HepG2 (cell line): ENCODE measurements around the gene KXD1. TPM values are rescaled to one million over a fixed set of nuclear protein-coding genes. Genes with fewer than 3 reads are reported as not detected.

ENCODE experiments used
- CC2D1A ChIP-seq: sonication (generic); formaldehyde crosslinking; IDR thresholded peaks from 2 replicates; pipeline ENCODE4 v1.8.1; 2023; ENCODE audit warnings: mild to moderate bottlenecking, missing genetic modification reagents
- CCDC6 ChIP-seq: sonication (generic); formaldehyde crosslinking; IDR thresholded peaks from 2 replicates; pipeline ENCODE4 v1.8.1; 2022; ENCODE audit warnings: mild to moderate bottlenecking, missing genetic modification reagents, moderate library complexity
- ELF3 ChIP-seq: IDR thresholded peaks from 2 replicates; pipeline ENCODE4 v1.6.1; 2016; ENCODE audit warnings: missing genetic modification reagents, missing compliant biosample characterization
- GZF1 ChIP-seq: sonication (generic); formaldehyde crosslinking; IDR thresholded peaks from 2 replicates; pipeline ENCODE4 v1.5.1; 2020; ENCODE audit warnings: mild to moderate bottlenecking, missing genetic modification reagents
- HDAC2 ChIP-seq: sonication (generic); formaldehyde crosslinking; IDR thresholded peaks from 2 replicates; pipeline ENCODE4 v1.4.0; 2020; ENCODE audit warnings: missing genetic modification reagents
- KAT2B ChIP-seq: fragments of 150-350 bp; IDR thresholded peaks from 2 replicates; pipeline ENCODE4 v1.6.1; 2014; ENCODE audit warnings: low read depth, low read length, borderline replicate concordance
- MAZ ChIP-seq, 2 experiments: sonication (generic) in 1 of 2; formaldehyde crosslinking in 1 of 2; IDR thresholded peaks; 2 replicates each; pipeline versions ENCODE4 v1.5.0 to v1.6.1; 2012 to 2020; ENCODE audit warnings: low read depth in 2 of 2, mild to moderate bottlenecking in 2 of 2, borderline replicate concordance in 1 of 2, improper control_type of control experiment in 1 of 2, low read length in 1 of 2, missing genetic modification reagents in 1 of 2, moderate library complexity in 1 of 2
- NR2C2 ChIP-seq: sonication (generic); formaldehyde crosslinking; IDR thresholded peaks from 2 replicates; pipeline ENCODE4 v1.4.0; 2020; ENCODE audit warnings: missing genetic modification reagents, mild to moderate bottlenecking, moderate library complexity, borderline replicate concordance
- PLRG1 ChIP-seq: fragments of 450-650 bp; conservative IDR thresholded peaks from 2 replicates; pipeline ENCODE4 v1.6.1; 2016
- RARG ChIP-seq: sonication (generic); formaldehyde crosslinking; IDR thresholded peaks from 2 replicates; pipeline ENCODE4 v1.4.0; 2020; ENCODE audit warnings: low read depth, mild to moderate bottlenecking, missing genetic modification reagents
- RNF2 ChIP-seq: fragments of 450-650 bp; conservative IDR thresholded peaks from 2 replicates; pipeline ENCODE4 v1.6.1; 2016; ENCODE audit warnings: low read depth
- RXRA ChIP-seq: sonication (generic); formaldehyde crosslinking; IDR thresholded peaks from 2 replicates; pipeline ENCODE4 v1.5.1; 2020; ENCODE audit warnings: missing genetic modification reagents
- SMAD9 ChIP-seq: sonication (generic); formaldehyde crosslinking; IDR thresholded peaks from 2 replicates; pipeline ENCODE4 v1.5.1; 2020; ENCODE audit warnings: mild to moderate bottlenecking, missing genetic modification reagents
- TOPORS ChIP-seq: sonication (generic); formaldehyde crosslinking; IDR thresholded peaks from 2 replicates; pipeline ENCODE4 v1.8.0; 2023; ENCODE audit warnings: mild to moderate bottlenecking, missing genetic modification reagents
- ZFP1 ChIP-seq: IDR thresholded peaks from 2 replicates; pipeline ENCODE4 v1.6.1; 2016
- ZFP41 ChIP-seq: sonication (generic); formaldehyde crosslinking; IDR thresholded peaks from 2 replicates; pipeline ENCODE4 v1.4.0; 2020; ENCODE audit warnings: mild to moderate bottlenecking, missing genetic modification reagents, borderline replicate concordance
- ZFP62 ChIP-seq: sonication (generic); formaldehyde crosslinking; IDR thresholded peaks from 2 replicates; pipeline ENCODE4 v1.4.0; 2020; ENCODE audit warnings: missing genetic modification reagents
- ZFP82 ChIP-seq: sonication (generic); formaldehyde crosslinking; IDR thresholded peaks from 2 replicates; pipeline ENCODE4 v1.5.1; 2020; ENCODE audit warnings: mild to moderate bottlenecking, missing genetic modification reagents, borderline replicate concordance
- ZNF138 ChIP-seq: sonication (generic); formaldehyde crosslinking; IDR thresholded peaks from 2 replicates; pipeline ENCODE4 v1.5.0; 2020; ENCODE audit warnings: mild to moderate bottlenecking, low read depth, missing genetic modification reagents
- ZNF343 ChIP-seq: sonication (generic); formaldehyde crosslinking; IDR thresholded peaks from 2 replicates; pipeline ENCODE4 v1.4.0; 2020; ENCODE audit warnings: mild to moderate bottlenecking, missing genetic modification reagents
- ZNF512 ChIP-seq: sonication (generic); formaldehyde crosslinking; IDR thresholded peaks from 2 replicates; pipeline ENCODE4 v1.4.0; 2020; ENCODE audit warnings: mild to moderate bottlenecking, missing genetic modification reagents
- ZNF547 ChIP-seq: sonication (generic); formaldehyde crosslinking; IDR thresholded peaks from 2 replicates; pipeline ENCODE4 v1.5.1; 2020; ENCODE audit warnings: mild to moderate bottlenecking, missing genetic modification reagents
- ZNF577 ChIP-seq: sonication (generic); formaldehyde crosslinking; IDR thresholded peaks from 2 replicates; pipeline ENCODE4 v1.4.0; 2020; ENCODE audit warnings: mild to moderate bottlenecking, low read depth, missing genetic modification reagents, borderline replicate concordance
- ZNF775 ChIP-seq: sonication (generic); formaldehyde crosslinking; IDR thresholded peaks from 2 replicates; pipeline ENCODE4 v1.4.0; 2020; ENCODE audit warnings: missing genetic modification reagents, mild to moderate bottlenecking, moderate library complexity, borderline replicate concordance
- ZNF883 ChIP-seq: sonication (generic); formaldehyde crosslinking; IDR thresholded peaks from 2 replicates; pipeline ENCODE4 v1.5.1; 2020; ENCODE audit warnings: mild to moderate bottlenecking, missing genetic modification reagents; ENCODE audit errors: not compliant biosample characterization
- polyA plus RNA-seq, 8 experiments: library from polyadenylated mRNA; depleted of rRNA in 3 of 8; stranded (reverse) in 7 of 8; unstranded in 1 of 8; fragments of >200 nt; fragmentation: Illumina TruSeq in 4 of 8; extraction: Trizol in 4 of 8; gene quantifications; 2 replicates each; pipeline versions ENCODE4 v1.2.1 to v1.2.3, GENCODE V29; 2011 to 2016; ENCODE audit warnings: low read depth in 4 of 8, missing spikeins in 1 of 8, mixed read lengths in 1 of 8; ENCODE audit not compliant: insufficient read depth in 1 of 8
- total RNA-seq, 5 experiments: library from RNA; depleted of rRNA; stranded (reverse); fragments of >200 nt; fragmentation: Illumina TruSeq; extraction: Trizol; gene quantifications; 2 replicates each; pipeline ENCODE4 v1.2.3, GENCODE V29; 2016; ENCODE audit warnings: low read depth in 1 of 5
- TF ChIP-seq, protein P1 (sequence below): sonication (generic); formaldehyde crosslinking; conservative IDR thresholded peaks from 2 replicates; pipeline ENCODE4 v1.4.0; 2020; ENCODE audit warnings: missing genetic modification reagents
- TF ChIP-seq, protein P2 (sequence below): IDR thresholded peaks from 2 replicates; pipeline ENCODE4 v1.6.1; 2018; ENCODE audit warnings: missing genetic modification reagents, mild to moderate bottlenecking, missing compliant biosample characterization

Gene KXD1
- total and polyA plus RNA-seq, 2 of the 13 experiments (the other 11 are each of a cell fraction or from before 2014, with no cell fraction given) = 44.6 to 143 TPM

GRCh38 chr19:18557411-18558201, at the start of gene KXD1 (continued):
- TF ChIP-seq ZFP82 (CRISPR knock-in tag) = 0 out of 2 replicates have a peak, but pooled peaks have one; percentile 81
- TF ChIP-seq RNF2 = no peak
- TF ChIP-seq RXRA = no peak
- no peak for TF ChIP-seq ZNF577
- no peak for TF ChIP-seq CC2D1A (CRISPR knock-in tag)
- peak; percentile 39; the same call in 1 of the 2 replicates for TF ChIP-seq MAZ (IDR thresholded peaks at IDR 0.05; ENCODE audit: borderline replicate concordance, low read depth, low read length)
- peak; percentile 54 for TF ChIP-seq MAZ (CRISPR knock-in tag; IDR thresholded peaks at IDR 0.05; ENCODE audit: low read depth)
- TF ChIP-seq, protein P1, sequence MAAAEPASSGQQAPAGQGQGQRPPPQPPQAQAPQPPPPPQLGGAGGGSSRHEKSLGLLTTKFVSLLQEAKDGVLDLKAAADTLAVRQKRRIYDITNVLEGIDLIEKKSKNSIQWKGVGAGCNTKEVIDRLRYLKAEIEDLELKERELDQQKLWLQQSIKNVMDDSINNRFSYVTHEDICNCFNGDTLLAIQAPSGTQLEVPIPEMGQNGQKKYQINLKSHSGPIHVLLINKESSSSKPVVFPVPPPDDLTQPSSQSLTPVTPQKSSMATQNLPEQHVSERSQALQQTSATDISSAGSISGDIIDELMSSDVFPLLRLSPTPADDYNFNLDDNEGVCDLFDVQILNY (CRISPR knock-in tag) = peak; percentile 52; the same call in 1 of the 2 replicates
- TF ChIP-seq ZFP41 (CRISPR knock-in tag) = no peak
- TF ChIP-seq ZFP62 (CRISPR knock-in tag) = no peak
- no peak for TF ChIP-seq ZFP1
- TF ChIP-seq NR2C2 (CRISPR knock-in tag) = peak; percentile 51; the same call in 1 of the 2 replicates
- TF ChIP-seq TOPORS (CRISPR knock-in tag) = no peak
- TF ChIP-seq HDAC2 = peak; percentile 91
- peak; percentile 76; the same call in 1 of the 2 replicates for TF ChIP-seq ELF3 (CRISPR knock-in tag)
- TF ChIP-seq ZNF512 = no peak
- TF ChIP-seq ZNF775 = no peak
- no peak for TF ChIP-seq ZNF547 (CRISPR knock-in tag)
- no peak for TF ChIP-seq GZF1 (CRISPR knock-in tag)
- no peak for TF ChIP-seq RARG
- peak; percentile 57; the same call in 1 of the 2 replicates for TF ChIP-seq CCDC6 (CRISPR knock-in tag)
- TF ChIP-seq SMAD9 (CRISPR knock-in tag) = no peak
- no peak for TF ChIP-seq PLRG1
- TF ChIP-seq ZNF883 (CRISPR knock-in tag) = no peak
- TF ChIP-seq ZNF138 = no peak
- TF ChIP-seq, protein P2, sequence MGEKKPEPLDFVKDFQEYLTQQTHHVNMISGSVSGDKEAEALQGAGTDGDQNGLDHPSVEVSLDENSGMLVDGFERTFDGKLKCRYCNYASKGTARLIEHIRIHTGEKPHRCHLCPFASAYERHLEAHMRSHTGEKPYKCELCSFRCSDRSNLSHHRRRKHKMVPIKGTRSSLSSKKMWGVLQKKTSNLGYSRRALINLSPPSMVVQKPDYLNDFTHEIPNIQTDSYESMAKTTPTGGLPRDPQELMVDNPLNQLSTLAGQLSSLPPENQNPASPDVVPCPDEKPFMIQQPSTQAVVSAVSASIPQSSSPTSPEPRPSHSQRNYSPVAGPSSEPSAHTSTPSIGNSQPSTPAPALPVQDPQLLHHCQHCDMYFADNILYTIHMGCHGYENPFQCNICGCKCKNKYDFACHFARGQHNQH = no peak; the same call in 1 of the 2 replicates
- no peak for TF ChIP-seq ZNF343 (CRISPR knock-in tag)
- TF ChIP-seq KAT2B = no peak
